ENCODE measurements around the gene AGBL1. TPM values are rescaled to one million over a fixed set of nuclear protein-coding genes. Genes with fewer than 3 reads are reported as not detected.

Gene AGBL1
- total and polyA plus RNA-seq, 4 donors: not detected

- DNase-seq (ENCODE audit: low spot score): no peak
- H3K27ac ChIP-seq (ENCODE audit: low read depth in 1 of 2, low read length in 2 of 2): no peak overlapping the region
- no peaks in the 10 kb centered on the region for H3K27me3 ChIP-seq (ENCODE audit: control insufficient read depth in 4 of 4, insufficient read depth in 4 of 4, low read length in 3 of 4)
- H3K9ac ChIP-seq (ENCODE audit: low read depth in 1 of 2, low read length in 2 of 2): no peak overlapping the region
- H3K4me3 ChIP-seq (ENCODE audit: low read depth in 1 of 3, low read length in 3 of 3): no peak overlapping the region
- H3K4me1 ChIP-seq (ENCODE audit: control insufficient read depth in 4 of 4, insufficient read depth in 4 of 4, low read length in 3 of 4): no peaks in the 10 kb centered on the region
- no peaks in the 10 kb centered on the region for H3K36me3 ChIP-seq (ENCODE audit: control insufficient read depth in 4 of 4, insufficient read depth in 3 of 4, low read depth in 1 of 4, low read length in 3 of 4)
- H3K9me3 ChIP-seq (ENCODE audit: control insufficient read depth in 4 of 4, low read length in 3 of 4): peaks cover 0 to 4% (median 0%) of the 10 kb centered on the region in 4 donors
- 69% methylated on average over 3 of the region's 3 CpGs for WGBS
- no peak for TF ChIP-seq RAD21 (IDR thresholded peaks at IDR 0.05)
- TF ChIP-seq NR2F2 (IDR thresholded peaks at IDR 0.05): no peak
- TF ChIP-seq EGR1 (IDR thresholded peaks at IDR 0.05; ENCODE audit: low read depth in 2 of 2): no peak
- TF ChIP-seq JUND (IDR thresholded peaks at IDR 0.05): no peak
- TF ChIP-seq FOXA2 (IDR thresholded peaks at IDR 0.05): no peak
- TF ChIP-seq SP1 (IDR thresholded peaks at IDR 0.05): no peak
- TF ChIP-seq GABPA (IDR thresholded peaks at IDR 0.05 in 1 of 2, conservative IDR thresholded peaks at IDR 0.05 in 1 of 2): no peak
- no peak for TF ChIP-seq FOXA1 (IDR thresholded peaks at IDR 0.05)
Observed at GRCh38 chr15:86942285-86942684, 862.6 kb downstream of the AGBL1 start.

GRCh38 chr15:86948719-86949118 is 869.0 kb downstream of the AGBL1 start:
- no peak overlapping the region for H3K9ac ChIP-seq (ENCODE audit: low read depth in 1 of 2, low read length in 2 of 2)
- H3K27me3 ChIP-seq (ENCODE audit: control insufficient read depth in 4 of 4, insufficient read depth in 4 of 4, low read length in 3 of 4): peaks cover 0 to 3% (median 0%) of the 10 kb centered on the region in 4 donors
- no peaks in the 10 kb centered on the region for H3K4me1 ChIP-seq (ENCODE audit: control insufficient read depth in 4 of 4, insufficient read depth in 4 of 4, low read length in 3 of 4)
- 70% methylated on average over 4 of the region's 4 CpGs for WGBS
- H3K4me3 ChIP-seq (ENCODE audit: low read depth in 1 of 3, low read length in 3 of 3): no peak overlapping the region
- no peak for TF ChIP-seq JUND (IDR thresholded peaks at IDR 0.05)
- no peak for TF ChIP-seq HNF4A (conservative IDR thresholded peaks at IDR 0.05)
- no peak for TF ChIP-seq RAD21 (IDR thresholded peaks at IDR 0.05)
- TF ChIP-seq HNF4G (IDR thresholded peaks at IDR 0.05): no peak
- TF ChIP-seq REST (IDR thresholded peaks at IDR 0.05): no peak
- no peak for TF ChIP-seq CTCF (IDR thresholded peaks at IDR 0.05; ENCODE audit: low read depth, low read length, missing input control)
- no peak for TF ChIP-seq EGR1 (IDR thresholded peaks at IDR 0.05; ENCODE audit: low read depth in 2 of 2)
- TF ChIP-seq TAF1 (conservative IDR thresholded peaks at IDR 0.05): no peak
- TF ChIP-seq RXRA (IDR thresholded peaks at IDR 0.05): no peak
- no peak for TF ChIP-seq GABPA (IDR thresholded peaks at IDR 0.05 in 1 of 2, conservative IDR thresholded peaks at IDR 0.05 in 1 of 2)
- no peak for TF ChIP-seq ATF3 (IDR thresholded peaks at IDR 0.05)
- no peak overlapping the region for H3K27ac ChIP-seq (ENCODE audit: low read depth in 1 of 2, low read length in 2 of 2)
- DNase-seq (ENCODE audit: low spot score): no peak
- no peaks in the 10 kb centered on the region for H3K36me3 ChIP-seq (ENCODE audit: control insufficient read depth in 4 of 4, insufficient read depth in 3 of 4, low read depth in 1 of 4, low read length in 3 of 4)
- peaks cover 0 to under 1% (median 0%) of the 10 kb centered on the region in 4 donors for H3K9me3 ChIP-seq (ENCODE audit: control insufficient read depth in 4 of 4, low read length in 3 of 4)
